GM12878 (cell line): ENCODE measurements around the gene SIL1. TPM values are rescaled to one million over a fixed set of nuclear protein-coding genes. Genes with fewer than 3 reads are reported as not detected.

ENCODE experiments used
- ATF3 ChIP-seq: IDR thresholded peaks from 2 replicates; pipeline ENCODE4 v1.6.1; 2011; ENCODE audit warnings: low read depth, mild to moderate bottlenecking, low read length, moderate library complexity, borderline replicate concordance; ENCODE audit errors: extremely low read depth
- CREM ChIP-seq: IDR thresholded peaks from 2 replicates; pipeline ENCODE4 v1.6.1; 2014; ENCODE audit warnings: antibody characterized with exemption, low read depth
- E2F8 ChIP-seq: fragments of 450-650 bp; IDR thresholded peaks from 2 replicates; pipeline ENCODE4 v1.6.1; 2018; ENCODE audit warnings: mild to moderate bottlenecking, low read depth, moderate library complexity; ENCODE audit not compliant: partially characterized antibody
- EP300 ChIP-seq, 2 experiments: fragments of 150-350 bp in 1 of 2; IDR thresholded peaks; 2 replicates each; pipeline ENCODE4 v1.6.1; 2011 to 2012; ENCODE audit warnings: low read depth in 2 of 2, low read length in 2 of 2, borderline replicate concordance in 1 of 2, improper control_type of control experiment in 1 of 2, inconsistent platforms in 1 of 2; ENCODE audit not compliant: control insufficient read depth in 1 of 2
- FOXK2 ChIP-seq: fragments of 450-650 bp; IDR thresholded peaks from 2 replicates; pipeline ENCODE4 v1.6.1; 2017; ENCODE audit warnings: mild to moderate bottlenecking, moderate library complexity
- HDAC6 ChIP-seq: fragments of 200-600 bp; sonication (generic); IDR thresholded peaks from one replicate; pipeline ENCODE4 v1.8.0; 2017; ENCODE audit warnings: antibody characterized with exemption; ENCODE audit not compliant: unreplicated experiment
- IRF4 ChIP-seq: IDR thresholded peaks from 2 replicates; pipeline ENCODE4 v1.6.1; 2011; ENCODE audit warnings: low read depth, low read length
- KDM1A ChIP-seq: fragments of 200-600 bp; sonication (generic); IDR thresholded peaks from 2 replicates; pipeline ENCODE4 v1.6.1; 2016; ENCODE audit warnings: borderline replicate concordance
- MTA2 ChIP-seq: fragments of 450-650 bp; IDR thresholded peaks from 2 replicates; pipeline ENCODE4 v1.6.1; 2016; ENCODE audit warnings: low read depth, mild to moderate bottlenecking, moderate library complexity
- MXI1 ChIP-seq: fragments of 150-350 bp; IDR thresholded peaks from 2 replicates; pipeline ENCODE4 v1.6.1; 2011; ENCODE audit warnings: low read depth, mild to moderate bottlenecking, inconsistent platforms, low read length, improper control_type of control experiment
- NR2C1 ChIP-seq: fragments of 450-650 bp; IDR thresholded peaks from 2 replicates; pipeline ENCODE4 v1.6.1; 2017; ENCODE audit warnings: antibody characterized with exemption, mild to moderate bottlenecking, moderate library complexity
- RBBP5 ChIP-seq: fragments of 200-600 bp; sonication (generic); conservative IDR thresholded peaks from 2 replicates; pipeline ENCODE4 v1.6.1; 2016
- SPI1 ChIP-seq: IDR thresholded peaks from 2 replicates; pipeline ENCODE4 v1.6.1; 2011; ENCODE audit warnings: low read depth, mild to moderate bottlenecking, low read length, moderate library complexity, borderline replicate concordance; ENCODE audit not compliant: insufficient read depth
- STAT3 ChIP-seq: IDR thresholded peaks from 2 replicates; pipeline ENCODE4 v1.6.1; 2011; ENCODE audit warnings: low read depth, low read length, improper control_type of control experiment
- ZNF622 ChIP-seq: fragments of 450-650 bp; IDR thresholded peaks from 2 replicates; pipeline ENCODE4 v1.6.1; 2017; ENCODE audit warnings: mild to moderate bottlenecking, inconsistent platforms
- polyA plus RNA-seq, 11 experiments: library from polyadenylated mRNA; depleted of rRNA in 4 of 11; unstranded in 6 of 11; stranded (reverse) in 5 of 11; fragments of >200 nt; fragmentation: Nextera tagmentation in 4 of 11; fragmentation: Illumina TruSeq in 1 of 11; extraction: Ambion mirVana in 4 of 11; extraction: Trizol in 1 of 11; gene quantifications; 1 replicate in 1 of 11; 2 replicates in 10 of 11; pipeline versions ENCODE4 v1.2.1 to v1.2.3, GENCODE V29; 2011 to 2016; ENCODE audit warnings: inconsistent platforms in 2 of 11, missing spikeins in 2 of 11, low read depth in 1 of 11
- total RNA-seq, 4 experiments: library from RNA; depleted of rRNA in 3 of 4; stranded (reverse); fragments of >200 nt in 3 of 4; fragmentation: Illumina TruSeq in 1 of 4; extraction: Trizol in 1 of 4; gene quantifications; 2 replicates each; pipeline versions ENCODE4 v1.2.1 to v1.2.3, GENCODE V29; 2013 to 2021
- TF ChIP-seq, protein P1 (sequence below): fragments of 450-650 bp; IDR thresholded peaks from 2 replicates; pipeline ENCODE4 v1.6.1; 2017; ENCODE audit warnings: mild to moderate bottlenecking, moderate library complexity
- TF ChIP-seq, protein P2 (sequence below): fragments of 450-650 bp; IDR thresholded peaks from 2 replicates; pipeline ENCODE4 v1.6.1; 2016; ENCODE audit warnings: mild to moderate bottlenecking, moderate library complexity, borderline replicate concordance

SIL1 gene
- total and polyA plus RNA-seq, 10 of the 15 experiments (the other 5 are each of a cell fraction or from before 2014, with no cell fraction given): 4.1 to 49.8 (median 29.4) TPM

GRCh38 chr5:139177809-139178588 lies 20.2 kb downstream of the SIL1 start (continued):
- no peak for TF ChIP-seq E2F8
- TF ChIP-seq STAT3: no peak
- TF ChIP-seq IRF4: peak; percentile 97
- TF ChIP-seq RBBP5: no peak
- TF ChIP-seq EP300 (IDR thresholded peaks at IDR 0.05; ENCODE audit: borderline replicate concordance in 1 of 2, control insufficient read depth in 1 of 2, low read depth in 2 of 2, low read length in 2 of 2): peak in 1 of 2 experiments; percentile 93; a peak in 2 of 4 replicates
- peak; percentile 80; the same call in 1 of the 2 replicates for TF ChIP-seq MTA2
- 0 out of 2 replicates have a peak, but pooled peaks have one; percentile 5 for TF ChIP-seq MXI1
- TF ChIP-seq NR2C1: no peak
- no peak for TF ChIP-seq ZNF622
- TF ChIP-seq FOXK2: no peak
- TF ChIP-seq, protein P1, sequence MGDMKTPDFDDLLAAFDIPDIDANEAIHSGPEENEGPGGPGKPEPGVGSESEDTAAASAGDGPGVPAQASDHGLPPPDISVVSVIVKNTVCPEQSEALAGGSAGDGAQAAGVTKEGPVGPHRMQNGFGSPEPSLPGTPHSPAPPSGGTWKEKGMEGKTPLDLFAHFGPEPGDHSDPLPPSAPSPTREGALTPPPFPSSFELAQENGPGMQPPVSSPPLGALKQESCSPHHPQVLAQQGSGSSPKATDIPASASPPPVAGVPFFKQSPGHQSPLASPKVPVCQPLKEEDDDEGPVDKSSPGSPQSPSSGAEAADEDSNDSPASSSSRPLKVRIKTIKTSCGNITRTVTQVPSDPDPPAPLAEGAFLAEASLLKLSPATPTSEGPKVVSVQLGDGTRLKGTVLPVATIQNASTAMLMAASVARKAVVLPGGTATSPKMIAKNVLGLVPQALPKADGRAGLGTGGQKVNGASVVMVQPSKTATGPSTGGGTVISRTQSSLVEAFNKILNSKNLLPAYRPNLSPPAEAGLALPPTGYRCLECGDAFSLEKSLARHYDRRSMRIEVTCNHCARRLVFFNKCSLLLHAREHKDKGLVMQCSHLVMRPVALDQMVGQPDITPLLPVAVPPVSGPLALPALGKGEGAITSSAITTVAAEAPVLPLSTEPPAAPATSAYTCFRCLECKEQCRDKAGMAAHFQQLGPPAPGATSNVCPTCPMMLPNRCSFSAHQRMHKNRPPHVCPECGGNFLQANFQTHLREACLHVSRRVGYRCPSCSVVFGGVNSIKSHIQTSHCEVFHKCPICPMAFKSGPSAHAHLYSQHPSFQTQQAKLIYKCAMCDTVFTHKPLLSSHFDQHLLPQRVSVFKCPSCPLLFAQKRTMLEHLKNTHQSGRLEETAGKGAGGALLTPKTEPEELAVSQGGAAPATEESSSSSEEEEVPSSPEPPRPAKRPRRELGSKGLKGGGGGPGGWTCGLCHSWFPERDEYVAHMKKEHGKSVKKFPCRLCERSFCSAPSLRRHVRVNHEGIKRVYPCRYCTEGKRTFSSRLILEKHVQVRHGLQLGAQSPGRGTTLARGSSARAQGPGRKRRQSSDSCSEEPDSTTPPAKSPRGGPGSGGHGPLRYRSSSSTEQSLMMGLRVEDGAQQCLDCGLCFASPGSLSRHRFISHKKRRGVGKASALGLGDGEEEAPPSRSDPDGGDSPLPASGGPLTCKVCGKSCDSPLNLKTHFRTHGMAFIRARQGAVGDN: no peak; the same call in 1 of the 2 replicates
- peak; percentile 66 for TF ChIP-seq CREM
- TF ChIP-seq, protein P2, sequence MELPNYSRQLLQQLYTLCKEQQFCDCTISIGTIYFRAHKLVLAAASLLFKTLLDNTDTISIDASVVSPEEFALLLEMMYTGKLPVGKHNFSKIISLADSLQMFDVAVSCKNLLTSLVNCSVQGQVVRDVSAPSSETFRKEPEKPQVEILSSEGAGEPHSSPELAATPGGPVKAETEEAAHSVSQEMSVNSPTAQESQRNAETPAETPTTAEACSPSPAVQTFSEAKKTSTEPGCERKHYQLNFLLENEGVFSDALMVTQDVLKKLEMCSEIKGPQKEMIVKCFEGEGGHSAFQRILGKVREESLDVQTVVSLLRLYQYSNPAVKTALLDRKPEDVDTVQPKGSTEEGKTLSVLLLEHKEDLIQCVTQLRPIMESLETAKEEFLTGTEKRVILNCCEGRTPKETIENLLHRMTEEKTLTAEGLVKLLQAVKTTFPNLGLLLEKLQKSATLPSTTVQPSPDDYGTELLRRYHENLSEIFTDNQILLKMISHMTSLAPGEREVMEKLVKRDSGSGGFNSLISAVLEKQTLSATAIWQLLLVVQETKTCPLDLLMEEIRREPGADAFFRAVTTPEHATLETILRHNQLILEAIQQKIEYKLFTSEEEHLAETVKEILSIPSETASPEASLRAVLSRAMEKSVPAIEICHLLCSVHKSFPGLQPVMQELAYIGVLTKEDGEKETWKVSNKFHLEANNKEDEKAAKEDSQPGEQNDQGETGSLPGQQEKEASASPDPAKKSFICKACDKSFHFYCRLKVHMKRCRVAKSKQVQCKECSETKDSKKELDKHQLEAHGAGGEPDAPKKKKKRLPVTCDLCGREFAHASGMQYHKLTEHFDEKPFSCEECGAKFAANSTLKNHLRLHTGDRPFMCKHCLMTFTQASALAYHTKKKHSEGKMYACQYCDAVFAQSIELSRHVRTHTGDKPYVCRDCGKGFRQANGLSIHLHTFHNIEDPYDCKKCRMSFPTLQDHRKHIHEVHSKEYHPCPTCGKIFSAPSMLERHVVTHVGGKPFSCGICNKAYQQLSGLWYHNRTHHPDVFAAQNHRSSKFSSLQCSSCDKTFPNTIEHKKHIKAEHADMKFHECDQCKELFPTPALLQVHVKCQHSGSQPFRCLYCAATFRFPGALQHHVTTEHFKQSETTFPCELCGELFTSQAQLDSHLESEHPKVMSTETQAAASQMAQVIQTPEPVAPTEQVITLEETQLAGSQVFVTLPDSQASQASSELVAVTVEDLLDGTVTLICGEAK: no peak
- TF ChIP-seq KDM1A: no peak
- TF ChIP-seq SPI1: peak; percentile 97
- TF ChIP-seq ATF3: no peak
- no peak for TF ChIP-seq HDAC6
